Testis (tissue), 3 donors: ENCODE measurements around the gene RAB25. TPM values are rescaled to one million over a fixed set of nuclear protein-coding genes. Genes with fewer than 3 reads are reported as not detected.
"Not testable (repeated sequence)": the region's sequence is repeated elsewhere in the genome, so short reads cannot be mapped to it uniquely, and the experiment has no call there.

Experiments used
- DNase-seq: peaks from one replicate; pipeline ENCODE4 v3.0.0-alpha.2; 2019
- H3K27ac ChIP-seq, 2 donors: fragments of 200-600 bp; sonication (generic); one replicate each; pipeline ENCODE4 v1.5.1; 2019
- H3K27me3 ChIP-seq: fragments of 200-600 bp; sonication (generic); one replicate; pipeline ENCODE4 v1.5.1; 2019
- H3K36me3 ChIP-seq: fragments of 200-600 bp; sonication (generic); one replicate; pipeline ENCODE4 v1.5.1; 2017; ENCODE audit warnings: low read depth; ENCODE audit errors: missing control alignments
- H3K4me1 ChIP-seq: fragments of 200-600 bp; sonication (generic); one replicate; pipeline ENCODE4 v1.5.1; 2019
- H3K4me3 ChIP-seq, 2 donors: fragments of 200-600 bp; sonication (generic); one replicate each; pipeline ENCODE4 v1.5.1; 2017 to 2019
- H3K9me3 ChIP-seq: fragments of 200-600 bp; sonication (generic); one replicate; pipeline ENCODE4 v1.5.1; 2017
- POLR2A ChIP-seq: fragments of 450-650 bp; IDR thresholded peaks from one replicate; pipeline ENCODE4 v1.6.1; 2017; ENCODE audit warnings: antibody characterized with exemption, mild to moderate bottlenecking, moderate library complexity
- WGBS, 2 donors: methylation state at CpG; one replicate each; pipeline ENCODE4 v1.1.5; 2018; 5-methylcytosine and 5-hydroxymethylcytosine counted together
- intact Hi-C: fragments of 100-400 bp; cut with DNase I; formaldehyde crosslinking; loops from one replicate; pipeline ENCODE4 v1.15.1; 2023; ENCODE audit warnings: low total_unique reads
- polyA plus RNA-seq: library from polyadenylated mRNA; stranded (reverse); fragments of 350-450 nt; fragmentation: Illumina TruSeq; extraction: RNeasy Lipid Tissue Mini Kit (QIAGEN cat#74804); gene quantifications from one replicate; pipeline ENCODE4 v1.2.3, GENCODE V29; 2014; ENCODE audit warnings: low read depth, low replicate concordance; ENCODE audit not compliant: insufficient read depth
- total RNA-seq, 2 donors: library from RNA; depleted of rRNA; stranded (reverse); fragments of >200 nt; gene quantifications; one replicate each; pipeline ENCODE4 v1.2.3, GENCODE V29; 2016
- TF ChIP-seq, protein P1 (sequence below), 3 experiments: fragments of 450-650 bp in 2 of 3; fragments of 200-600 bp in 1 of 3; sonication (generic) in 1 of 3; IDR thresholded peaks; one replicate each; pipeline ENCODE4 v1.5.1; 2016 to 2019; ENCODE audit warnings: antibody characterized with exemption in 3 of 3, mild to moderate bottlenecking in 2 of 3, moderate library complexity in 1 of 3

The RAB25 gene
- total and polyA plus RNA-seq, 3 donors from 2014 or later, result 1.2 to 2.1 (median 2.0) TPM

DNA sequence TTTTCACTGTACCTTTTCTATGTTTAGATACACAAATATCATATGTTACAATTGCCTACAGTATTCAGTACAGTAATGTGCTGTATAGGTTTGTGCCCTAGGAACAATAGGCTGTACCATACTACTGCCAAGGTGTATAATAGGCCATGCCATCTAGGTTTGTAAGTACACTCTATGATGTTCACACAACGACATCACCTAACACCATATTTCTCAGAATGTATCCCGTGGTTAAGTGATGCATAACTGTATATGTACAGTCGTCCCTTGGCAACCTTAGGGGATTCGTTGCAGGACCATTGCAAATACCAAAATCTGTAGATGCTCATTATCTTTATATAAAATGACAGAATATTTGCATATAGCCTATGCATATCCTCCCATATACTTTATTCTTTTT is 34.4 kb upstream of the RAB25 start:
- no peaks in the 10 kb centered on the region for H3K36me3 ChIP-seq
- WGBS, 2 donors, result 88 to 90% methylated on average over 4 of the region's 4 CpGs
- no peak for DNase-seq
- no peak overlapping the region for H3K27ac ChIP-seq
- no peaks in the 10 kb centered on the region for H3K9me3 ChIP-seq
- TF ChIP-seq POLR2A, result no peak
- TF ChIP-seq, protein P1, sequence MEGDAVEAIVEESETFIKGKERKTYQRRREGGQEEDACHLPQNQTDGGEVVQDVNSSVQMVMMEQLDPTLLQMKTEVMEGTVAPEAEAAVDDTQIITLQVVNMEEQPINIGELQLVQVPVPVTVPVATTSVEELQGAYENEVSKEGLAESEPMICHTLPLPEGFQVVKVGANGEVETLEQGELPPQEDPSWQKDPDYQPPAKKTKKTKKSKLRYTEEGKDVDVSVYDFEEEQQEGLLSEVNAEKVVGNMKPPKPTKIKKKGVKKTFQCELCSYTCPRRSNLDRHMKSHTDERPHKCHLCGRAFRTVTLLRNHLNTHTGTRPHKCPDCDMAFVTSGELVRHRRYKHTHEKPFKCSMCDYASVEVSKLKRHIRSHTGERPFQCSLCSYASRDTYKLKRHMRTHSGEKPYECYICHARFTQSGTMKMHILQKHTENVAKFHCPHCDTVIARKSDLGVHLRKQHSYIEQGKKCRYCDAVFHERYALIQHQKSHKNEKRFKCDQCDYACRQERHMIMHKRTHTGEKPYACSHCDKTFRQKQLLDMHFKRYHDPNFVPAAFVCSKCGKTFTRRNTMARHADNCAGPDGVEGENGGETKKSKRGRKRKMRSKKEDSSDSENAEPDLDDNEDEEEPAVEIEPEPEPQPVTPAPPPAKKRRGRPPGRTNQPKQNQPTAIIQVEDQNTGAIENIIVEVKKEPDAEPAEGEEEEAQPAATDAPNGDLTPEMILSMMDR (IDR thresholded peaks at IDR 0.05), result no peak
- H3K27me3 ChIP-seq, result no peaks in the 10 kb centered on the region
- intact Hi-C loops, result no loop called here
- H3K4me1 ChIP-seq, result no peaks in the 10 kb centered on the region
- no peak overlapping the region for H3K4me3 ChIP-seq

DNA sequence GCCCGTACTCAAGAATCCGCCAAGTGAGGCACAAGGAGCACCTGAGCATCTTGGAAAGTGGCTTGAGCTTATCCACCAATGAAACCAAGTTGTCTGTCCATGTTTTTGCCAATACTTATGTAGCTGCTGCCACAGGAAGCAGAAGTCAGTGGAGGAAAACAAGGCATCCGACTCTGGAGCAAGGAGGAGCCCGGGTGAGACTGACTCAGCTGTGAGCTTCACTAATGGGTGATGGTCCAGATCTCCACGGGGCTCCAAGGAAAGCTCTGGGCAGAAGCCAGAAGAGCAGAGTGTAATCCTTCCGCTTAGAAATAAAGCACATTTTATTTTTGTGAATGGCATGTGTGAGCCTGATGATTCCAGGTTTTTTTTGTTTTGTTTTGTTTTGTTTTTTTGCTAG is 27.9 kb upstream of the RAB25 start:
- TF ChIP-seq, protein P1 (IDR thresholded peaks at IDR 0.05), result no peak
- TF ChIP-seq POLR2A, result no peak
- DNase-seq, result no peak
- 33 to 42% methylated on average over 6 of the region's 6 CpGs for WGBS, 2 donors

DNA sequence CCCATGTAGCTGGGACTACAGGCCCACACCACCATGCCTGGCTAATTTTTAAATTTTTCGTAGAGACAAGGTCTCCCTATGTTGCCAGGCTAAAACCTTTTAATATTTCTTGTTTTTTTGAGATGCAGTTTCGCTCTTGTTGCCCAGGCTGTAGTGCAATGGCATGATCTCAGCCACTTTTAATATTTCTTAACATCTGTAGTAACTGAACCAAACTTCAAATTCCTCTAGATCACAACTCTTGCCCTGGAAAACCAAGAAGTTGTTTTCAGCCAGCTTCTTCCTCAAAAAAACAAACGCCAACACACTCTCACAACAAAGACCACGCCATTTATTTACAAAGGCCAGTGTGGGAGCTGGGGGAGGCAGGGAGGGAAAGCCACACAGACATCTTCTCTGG is 26.0 kb upstream of the RAB25 start:
- intact Hi-C loops, H3K27me3 ChIP-seq, H3K4me1 ChIP-seq, H3K27ac ChIP-seq, H3K9me3 ChIP-seq, DNase-seq, H3K36me3 ChIP-seq, H3K4me3 ChIP-seq: not testable (repeated sequence)
- 89 to 91% methylated on average over 4 of the region's 4 CpGs for WGBS, 2 donors

More for the DNA sequence above, 27.9 kb upstream of the RAB25 start:
- Histone ChIP-seq H3K4me3 (no peak overlapping the region), H3K4me1 (no peaks in the 10 kb centered on the region), H3K27ac (no peak overlapping the region), H3K9me3 (no peaks in the 10 kb centered on the region), H3K36me3 (no peaks in the 10 kb centered on the region), H3K27me3 (no peaks in the 10 kb centered on the region)
- intact Hi-C loops, result no loop called here

DNA sequence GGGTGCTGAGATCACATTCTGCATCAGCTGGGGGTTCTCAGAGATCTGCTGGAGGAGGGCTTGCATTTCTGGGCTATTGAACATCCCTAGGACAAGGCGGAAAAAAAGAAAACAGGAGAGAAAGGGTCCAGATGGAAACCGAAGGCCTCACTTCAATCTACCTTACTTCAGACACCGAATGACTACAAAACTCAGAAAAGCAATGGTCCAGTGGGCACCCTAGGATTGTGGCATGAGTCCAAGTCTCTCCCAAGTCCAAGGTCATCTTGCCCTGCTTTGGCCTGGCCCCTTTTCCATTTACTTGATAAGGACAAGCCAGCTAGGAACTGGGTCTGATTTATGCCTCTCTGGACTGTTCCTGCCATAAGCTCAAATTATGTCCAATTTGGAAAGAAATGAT is 18.1 kb upstream of the RAB25 start:
- Histone ChIP-seq H3K9me3 (no peaks in the 10 kb centered on the region), H3K4me1 (no peaks in the 10 kb centered on the region), H3K27me3 (no peaks in the 10 kb centered on the region), H3K4me3 (no peak overlapping the region), H3K36me3 (no peaks in the 10 kb centered on the region), H3K27ac (no peak overlapping the region)
- 68 to 82% methylated on average over 3 of the region's 3 CpGs for WGBS, 2 donors
- intact Hi-C loops, result no loop called here
- DNase-seq, result no peak
- no peak for TF ChIP-seq POLR2A
- TF ChIP-seq, protein P1 (IDR thresholded peaks at IDR 0.05), result no peak

DNA sequence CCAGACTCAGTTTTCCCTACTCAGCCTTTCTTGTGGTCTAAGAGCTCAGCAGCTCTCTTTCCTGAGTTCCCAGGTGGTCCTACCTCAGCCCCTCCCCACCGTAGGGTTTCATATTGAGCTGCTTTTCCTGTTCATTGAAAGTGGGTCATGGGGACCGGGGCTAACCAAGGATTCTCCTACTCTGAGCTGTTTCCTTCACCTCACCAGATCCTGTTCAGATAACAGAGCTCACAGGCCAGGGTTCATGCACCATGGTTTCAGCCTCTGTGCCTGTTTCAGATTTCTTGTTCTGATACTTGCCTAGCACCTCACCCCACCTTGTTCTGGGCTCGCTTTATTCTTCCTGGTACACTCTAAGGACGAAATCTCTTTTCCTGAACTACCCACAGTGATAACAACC is 15.9 kb upstream of the RAB25 start:
- no peaks in the 10 kb centered on the region for H3K27me3 ChIP-seq

More for the DNA sequence above, 15.9 kb upstream of the RAB25 start:
- TF ChIP-seq POLR2A, result no peak
- TF ChIP-seq, protein P1 (IDR thresholded peaks at IDR 0.05), result no peak
- no peaks in the 10 kb centered on the region for H3K36me3 ChIP-seq
- DNase-seq, result no peak
- 90 to 93% methylated on average over 4 of the region's 4 CpGs for WGBS, 2 donors
- no peaks in the 10 kb centered on the region for H3K4me1 ChIP-seq
- intact Hi-C loops, result no loop called here
- H3K9me3 ChIP-seq, result no peaks in the 10 kb centered on the region
- H3K27ac ChIP-seq, result no peak overlapping the region
- no peak overlapping the region for H3K4me3 ChIP-seq
